Endothelial cell of umbilical vein (primary cell): ENCODE results near the gene GDNF. TPM values are rescaled to one million over a fixed set of nuclear protein-coding genes. Genes with fewer than 3 reads are reported as not detected.

Experiments
- BruUV-seq: library from RNA; stranded (reverse); fragments of 400-500 nt; replicated peaks from 2 replicates; lab custom pipeline; 2021; lab: Mats Ljungman, UMichigan
- CTCF ChIA-PET: fragments of 300-600, 350-600 bp; sonication (Branson Sonifier 250); formaldehyde crosslinking; loops from one replicate; lab custom pipeline; 2021; ENCODE audit warnings: antibody characterized with exemption, inconsistent platforms; lab: Charles Lee
- POLR2A ChIA-PET: fragments of 300-600, 350-600 bp; sonication (Branson Sonifier 250); formaldehyde crosslinking; loops from one replicate; lab custom pipeline; 2021; ENCODE audit warnings: antibody characterized with exemption, inconsistent platforms; lab: Charles Lee
- DNase-seq: peaks from one replicate; pipeline ENCODE4 v3.0.0-alpha.2; 2011; ENCODE audit warnings: low read depth, low spot score
- FAIRE-seq: peaks from 2 replicates; lab custom pipeline; 2011; peaks lifted over from hg19 to GRCh38; lab: Jason Lieb, UNC
- H2AFZ ChIP-seq: 2 replicates; pipeline ENCODE4 v1.6.0; 2012; ENCODE audit warnings: low read depth, low read length, control low read depth, inconsistent platforms
- H3K27ac ChIP-seq: 2 replicates; pipeline ENCODE4 v1.5.1; 2011; ENCODE audit warnings: low read depth, mild to moderate bottlenecking, control low read depth, low read length, moderate library complexity; ENCODE audit not compliant: insufficient read depth
- H3K27me3 ChIP-seq, 2 experiments: 2 replicates each; pipeline versions ENCODE4 v1.6.0 to v1.6.1; 2011; ENCODE audit warnings: low read length in 2 of 2, mixed read lengths in 1 of 2; ENCODE audit not compliant: control insufficient read depth in 2 of 2, insufficient read depth in 2 of 2
- H3K36me3 ChIP-seq, 2 experiments: 2 replicates in 1 of 2; 3 replicates in 1 of 2; pipeline ENCODE4 v1.5.1; 2011; ENCODE audit warnings: low read length in 2 of 2, mild to moderate bottlenecking in 1 of 2, moderate library complexity in 1 of 2; ENCODE audit not compliant: control insufficient read depth in 2 of 2, insufficient read depth in 2 of 2; ENCODE audit errors: extremely low read depth in 1 of 2
- H3K4me1 ChIP-seq: 3 replicates; pipeline ENCODE4 v1.5.1; 2011; ENCODE audit warnings: mild to moderate bottlenecking, low read length; ENCODE audit not compliant: control insufficient read depth, insufficient read depth; ENCODE audit errors: extremely low read depth
- H3K4me2 ChIP-seq: 2 replicates; pipeline ENCODE4 v1.6.1; 2011; ENCODE audit warnings: low read length, control low read depth, mixed read lengths; ENCODE audit not compliant: insufficient read depth
- H3K4me3 ChIP-seq, 3 experiments: fragments of 200-600 bp in 1 of 3; sonication (generic), shearing (Covaris generic) in 1 of 3; replicated peaks in 1 of 3; 2 replicates each; pipeline ENCODE4 v1.5.1; 2011 to 2016; ENCODE audit warnings: control low read depth in 3 of 3, low read length in 3 of 3, mild to moderate bottlenecking in 2 of 3, inconsistent platforms in 1 of 3, low read depth in 1 of 3, moderate library complexity in 1 of 3; ENCODE audit not compliant: insufficient read depth in 1 of 3
- H3K79me2 ChIP-seq: 2 replicates; pipeline ENCODE4 v1.6.0; 2012; ENCODE audit warnings: low read length, inconsistent platforms; ENCODE audit not compliant: control insufficient read depth, insufficient read depth
- H3K9ac ChIP-seq: replicated peaks from 2 replicates; pipeline ENCODE3; 2011; ENCODE audit warnings: low read length, control low read depth; ENCODE audit not compliant: insufficient read depth; ENCODE audit errors: extremely low read depth
- H3K9me1 ChIP-seq: replicated peaks from 3 replicates; pipeline ENCODE4 v1.6.0; 2011; ENCODE audit warnings: mild to moderate bottlenecking, low read length; ENCODE audit not compliant: control insufficient read depth, insufficient read depth; ENCODE audit errors: extremely low read depth
- H3K9me3 ChIP-seq: replicated peaks from 2 replicates; pipeline ENCODE4 v1.5.1; 2012; ENCODE audit warnings: low read length, inconsistent platforms; ENCODE audit not compliant: control insufficient read depth, insufficient read depth
- H4K20me1 ChIP-seq: replicated peaks from 2 replicates; pipeline ENCODE3; 2011; ENCODE audit warnings: mild to moderate bottlenecking, low read length; ENCODE audit not compliant: control insufficient read depth, insufficient read depth; ENCODE audit errors: extremely low read depth
- CTCF ChIP-seq, 2 donors: IDR thresholded peaks; 1 replicate in 1 of 2; 2 replicates in 1 of 2; pipeline ENCODE4 v1.5.1; 2011; ENCODE audit warnings: low read length in 2 of 2, mild to moderate bottlenecking in 2 of 2, moderate library complexity in 2 of 2, control low read depth in 1 of 2, inconsistent platforms in 1 of 2, low read depth in 1 of 2; ENCODE audit not compliant: insufficient read depth in 1 of 2; ENCODE audit errors: extremely low read depth in 1 of 2
- EZH2 ChIP-seq: IDR thresholded peaks from 2 replicates; pipeline ENCODE4 v1.6.1; 2012; ENCODE audit warnings: borderline replicate concordance, low read depth, mild to moderate bottlenecking, moderate library complexity, low read length, inconsistent platforms; ENCODE audit not compliant: severe bottlenecking
- FOS ChIP-seq: IDR thresholded peaks from 2 replicates; pipeline ENCODE4 v1.6.1; 2011; ENCODE audit warnings: mild to moderate bottlenecking, low read length, moderate library complexity, borderline replicate concordance; ENCODE audit not compliant: insufficient read depth
- GATA2 ChIP-seq: IDR thresholded peaks from 2 replicates; pipeline ENCODE4 v1.7.0; 2011; ENCODE audit warnings: low read depth, mild to moderate bottlenecking, moderate library complexity, mixed read lengths, low read length; ENCODE audit not compliant: insufficient read length, insufficient read depth
- JUN ChIP-seq: IDR thresholded peaks from 2 replicates; pipeline ENCODE4 v1.6.1; 2011; ENCODE audit warnings: borderline replicate concordance, low read depth; ENCODE audit not compliant: insufficient read length, insufficient read depth
- MAX ChIP-seq: IDR thresholded peaks from 2 replicates; pipeline ENCODE4 v1.6.1; 2011; ENCODE audit not compliant: insufficient read depth, insufficient read length
- MYC ChIP-seq: IDR thresholded peaks from one replicate; pipeline ENCODE4 v1.6.1; 2011; ENCODE audit warnings: mild to moderate bottlenecking, low read depth, low read length
- POLR2A ChIP-seq: IDR thresholded peaks from 2 replicates; pipeline ENCODE4 v1.6.1; 2012; ENCODE audit warnings: low read depth, mild to moderate bottlenecking, control low read depth, low read length
- POLR2AphosphoS5 ChIP-seq: IDR thresholded peaks from 2 replicates; pipeline ENCODE4 v1.6.1; 2012; ENCODE audit warnings: low read depth, mild to moderate bottlenecking, control low read depth, low read length, moderate library complexity; ENCODE audit not compliant: insufficient read depth
- dilution Hi-C: fragments of 300-500 bp; cut with MboI; formaldehyde crosslinking; loops from one replicate; pipeline ENCODE4 v1.15.0; 2019; ENCODE audit warnings: low sequenced_read_pairs; ENCODE audit not compliant: extremely low pct_ligation_motif_present
- intact Hi-C: fragments of 100-400 bp; cut with micrococcal nuclease; formaldehyde crosslinking; loops from one replicate; pipeline ENCODE4 v1.10.0; 2022
- polyA plus RNA-seq, 4 experiments: library from polyadenylated mRNA; depleted of rRNA in 3 of 4; stranded (reverse) in 3 of 4; unstranded in 1 of 4; fragments of >200 nt; gene quantifications; 2 replicates each; pipeline versions ENCODE4 v1.2.1 to v1.2.3, GENCODE V29; 2011 to 2012; ENCODE audit warnings: missing spikeins in 1 of 4
- total RNA-seq: library from RNA; stranded (reverse); gene quantifications from 2 replicates; pipeline ENCODE4 v1.2.3, GENCODE V29; 2021

Gene GDNF
- total and polyA plus RNA-seq, 2 donors (not counting 3 experiments of a cell fraction or from before 2014, with no cell fraction given) = not detected

- ChIA-PET POLR2A (no interaction called here), CTCF (no interaction called here)
- H3K36me3 ChIP-seq = no peaks in the 10 kb centered on the region
- H3K4me2 ChIP-seq = no peak overlapping the region
- H3K27me3 ChIP-seq = no peaks in the 10 kb centered on the region
- H4K20me1 ChIP-seq = no peaks in the 10 kb centered on the region
- H2AFZ ChIP-seq = no peak overlapping the region
- no peaks in the 10 kb centered on the region for H3K9me1 ChIP-seq
- DNase-seq (no peak), FAIRE-seq (no peak)
- H3K9ac ChIP-seq = no peak overlapping the region
- dilution Hi-C loops (no loop called here), intact Hi-C loops (no loop called here)
- no TSS peak for BruUV-seq
- no peaks in the 10 kb centered on the region for H3K4me1 ChIP-seq
- H3K27ac ChIP-seq = no peak overlapping the region
- no peaks in the 10 kb centered on the region for H3K9me3 ChIP-seq
- H3K79me2 ChIP-seq = no peaks in the 10 kb centered on the region
- no peak overlapping the region for H3K4me3 ChIP-seq
- TF ChIP-seq FOS (no peak), EZH2 (no peak), GATA2 (no peak), CTCF (IDR thresholded peaks at IDR 0.05; ENCODE audit: extremely low read depth in 1 of 2, insufficient read depth in 1 of 2, low read depth in 1 of 2, low read length in 2 of 2) (no peak), MYC (no peak), MAX (no peak), POLR2AphosphoS5 (no peak), POLR2A (no peak), JUN (no peak)
Measured at GRCh38 chr5:37792975-37793631, 46.7 kb downstream of the GDNF start.
